GM12878 (cell line): ENCODE results near the gene FEV. TPM values are rescaled to one million over a fixed set of nuclear protein-coding genes. Genes with fewer than 3 reads are reported as not detected.

ENCODE experiments used
- ATAC-seq: fragments of 200-7000 bp; cut with Tn5 transposase; 3 replicates; pipeline ENCODE4 v1.9.1; 2020; ENCODE audit warnings: mild to moderate bottlenecking, moderate library complexity
- BruUV-seq: library from RNA; stranded (reverse); fragments of 400-500 nt; replicated peaks from 2 replicates; lab custom pipeline; 2021; lab: Mats Ljungman, UMichigan
- CTCF ChIA-PET: fragments of 300-600 bp; sonication (Branson Sonifier 250); formaldehyde crosslinking; extraction: SDS; loops from one replicate; lab custom pipeline; 2021; ENCODE audit warnings: inconsistent platforms; lab: Yijun Ruan, JAX
- POLR2A ChIA-PET: fragments of 350-600 bp; formaldehyde crosslinking; extraction: SDS; loops from one replicate; lab custom pipeline; 2021; ENCODE audit warnings: inconsistent platforms; lab: Charles Lee
- RAD21 ChIA-PET: fragments of 300-600 bp; sonication (Branson Sonifier 250); formaldehyde crosslinking; loops from one replicate; lab custom pipeline; 2023; ENCODE audit warnings: antibody characterized with exemption; ENCODE audit not compliant: unreplicated experiment; lab: Charles Lee
- SMC1A ChIA-PET: fragments of 300-600 bp; sonication (Branson Sonifier 250); formaldehyde crosslinking; loops from one replicate; lab custom pipeline; 2023; ENCODE audit not compliant: unreplicated experiment, uncharacterized antibody; lab: Charles Lee
- DNase-seq: peaks from one replicate; pipeline ENCODE4 v3.0.0-alpha.2; 2011; ENCODE audit warnings: low read depth, low spot score
- FAIRE-seq: peaks from 3 replicates; lab custom pipeline; 2011; peaks lifted over from hg19 to GRCh38; lab: Jason Lieb, UNC
- H2AFZ ChIP-seq: 2 replicates; pipeline ENCODE4 v1.6.0; 2011; ENCODE audit warnings: low read depth, low read length, control low read depth; ENCODE audit not compliant: control insufficient read depth
- H3K27ac ChIP-seq: 2 replicates; pipeline ENCODE4 v1.5.1; 2011; ENCODE audit warnings: control low read depth; ENCODE audit not compliant: control insufficient read depth, insufficient read depth
- H3K27me3 ChIP-seq, 2 experiments: replicated peaks in 1 of 2; 2 replicates each; pipeline versions ENCODE4 v1.6.0 to v1.6.1; 2011; ENCODE audit warnings: low read length in 1 of 2; ENCODE audit not compliant: control insufficient read depth in 2 of 2, insufficient read depth in 2 of 2
- H3K36me3 ChIP-seq, 2 experiments: 2 replicates each; pipeline ENCODE4 v1.5.1; 2011; ENCODE audit warnings: low read length in 1 of 2; ENCODE audit not compliant: control insufficient read depth in 2 of 2, insufficient read depth in 2 of 2
- H3K4me1 ChIP-seq: 2 replicates; pipeline ENCODE4 v1.6.1; 2011; ENCODE audit warnings: mild to moderate bottlenecking, low read length, moderate library complexity, mixed read lengths; ENCODE audit not compliant: control insufficient read depth, insufficient read depth
- H3K4me2 ChIP-seq: 2 replicates; pipeline ENCODE4 v1.6.0; 2011; ENCODE audit warnings: control low read depth; ENCODE audit not compliant: control insufficient read depth, insufficient read depth
- H3K4me3 ChIP-seq: fragments of 200-600 bp; sonication (generic); 2 replicates; pipeline ENCODE4 v1.5.1; 2016
- H3K79me2 ChIP-seq: 2 replicates; pipeline ENCODE4 v1.6.0; 2011; ENCODE audit warnings: low read length; ENCODE audit not compliant: control insufficient read depth, insufficient read depth
- H3K9ac ChIP-seq: 2 replicates; pipeline ENCODE4 v1.8.0; 2011; ENCODE audit warnings: low read length, control low read depth, mixed read lengths; ENCODE audit not compliant: control insufficient read depth, insufficient read depth
- H3K9me3 ChIP-seq: replicated peaks from 3 replicates; pipeline ENCODE4 v1.5.1; 2011; ENCODE audit warnings: mild to moderate bottlenecking, low read length; ENCODE audit not compliant: control insufficient read depth, insufficient read depth
- H4K20me1 ChIP-seq: 2 replicates; pipeline ENCODE4 v1.6.0; 2011; ENCODE audit not compliant: control insufficient read depth, insufficient read depth
- BCLAF1 ChIP-seq: fragments of 450-650 bp; IDR thresholded peaks from 2 replicates; pipeline ENCODE4 v1.6.1; 2017; ENCODE audit warnings: antibody characterized with exemption, mild to moderate bottlenecking, moderate library complexity
- FOS ChIP-seq: IDR thresholded peaks from 3 replicates; pipeline ENCODE4 v1.6.1; 2011; ENCODE audit warnings: borderline replicate concordance; ENCODE audit not compliant: insufficient read length; ENCODE audit errors: extremely low read depth
- KLF5 ChIP-seq: fragments of 450-650 bp; IDR thresholded peaks from 2 replicates; pipeline ENCODE4 v1.6.1; 2014; ENCODE audit warnings: mild to moderate bottlenecking; ENCODE audit not compliant: partially characterized antibody
- NFYB ChIP-seq: IDR thresholded peaks from 2 replicates; pipeline ENCODE4 v1.6.1; 2011; ENCODE audit warnings: low read depth, mild to moderate bottlenecking, low read length, improper control_type of control experiment, moderate library complexity; ENCODE audit not compliant: insufficient read depth
- NR2C1 ChIP-seq: fragments of 450-650 bp; IDR thresholded peaks from 2 replicates; pipeline ENCODE4 v1.6.1; 2017; ENCODE audit warnings: antibody characterized with exemption, mild to moderate bottlenecking, moderate library complexity
- NRF1 ChIP-seq: conservative IDR thresholded peaks from 2 replicates; pipeline ENCODE4 v1.6.1; 2011; ENCODE audit warnings: mild to moderate bottlenecking, low read depth, low read length, improper control_type of control experiment
- PAX5 ChIP-seq: IDR thresholded peaks from 2 replicates; pipeline ENCODE4 v1.6.1; 2011; ENCODE audit warnings: low read depth, low read length, borderline replicate concordance
- RAD51 ChIP-seq: fragments of 450-650 bp; IDR thresholded peaks from 2 replicates; pipeline ENCODE4 v1.6.1; 2016; ENCODE audit warnings: moderate library complexity, mild to moderate bottlenecking, inconsistent platforms
- RBBP5 ChIP-seq: fragments of 200-600 bp; sonication (generic); conservative IDR thresholded peaks from 2 replicates; pipeline ENCODE4 v1.6.1; 2016
- RCOR1 ChIP-seq: conservative IDR thresholded peaks from 2 replicates; pipeline ENCODE4 v1.6.1; 2012; ENCODE audit warnings: low read depth, low read length, improper control_type of control experiment
- RELA ChIP-seq: fragments of 450-650 bp; IDR thresholded peaks from 2 replicates; pipeline ENCODE4 v1.8.0; 2014; ENCODE audit warnings: borderline replicate concordance; ENCODE audit not compliant: partially characterized antibody
- RELB ChIP-seq: fragments of 450-650 bp; IDR thresholded peaks from 2 replicates; pipeline ENCODE4 v1.6.1; 2017; ENCODE audit warnings: low read depth, mild to moderate bottlenecking, moderate library complexity
- SREBF2 ChIP-seq: IDR thresholded peaks from 2 replicates; pipeline ENCODE4 v1.6.1; 2012; ENCODE audit warnings: mild to moderate bottlenecking, low read length
- TAF1 ChIP-seq: IDR thresholded peaks from 2 replicates; pipeline ENCODE4 v1.6.1; 2011; ENCODE audit warnings: mild to moderate bottlenecking, low read depth, low read length, borderline replicate concordance
- ZBED1 ChIP-seq: IDR thresholded peaks from 2 replicates; pipeline ENCODE4 v1.6.1; 2016; ENCODE audit warnings: borderline replicate concordance
- WGBS: methylation state at CpG from one replicate; pipeline ENCODE4 v1.1.6; 2016; ENCODE audit warnings: low lambda C conversion rate; ENCODE audit not compliant: insufficient replicate concordance, insufficient coverage; ENCODE audit errors: missing lambda C conversion rate; 5-methylcytosine and 5-hydroxymethylcytosine counted together
- in situ Hi-C: fragments of 300-500 bp; cut with MboI; formaldehyde crosslinking; loops from 9 replicates; pipeline ENCODE4 v1.14.3; 2018; ENCODE audit warnings: mixed read lengths
- intact Hi-C: fragments of 100-400 bp; cut with micrococcal nuclease; formaldehyde crosslinking; loops from one replicate; pipeline ENCODE4 v1.14.2; 2022; ENCODE audit not compliant: unreplicated experiment
- polyA plus RNA-seq, 11 experiments: library from polyadenylated mRNA; depleted of rRNA in 4 of 11; unstranded in 6 of 11; stranded (reverse) in 5 of 11; fragments of >200 nt; fragmentation: Nextera tagmentation in 4 of 11; fragmentation: Illumina TruSeq in 1 of 11; extraction: Ambion mirVana in 4 of 11; extraction: Trizol in 1 of 11; gene quantifications; 1 replicate in 1 of 11; 2 replicates in 10 of 11; pipeline versions ENCODE4 v1.2.1 to v1.2.3, GENCODE V29; 2011 to 2016; ENCODE audit warnings: inconsistent platforms in 2 of 11, missing spikeins in 2 of 11, low read depth in 1 of 11
- total RNA-seq, 4 experiments: library from RNA; depleted of rRNA in 3 of 4; stranded (reverse); fragments of >200 nt in 3 of 4; fragmentation: Illumina TruSeq in 1 of 4; extraction: Trizol in 1 of 4; gene quantifications; 2 replicates each; pipeline versions ENCODE4 v1.2.1 to v1.2.3, GENCODE V29; 2013 to 2021
- TF ChIP-seq, protein P1 (sequence below): IDR thresholded peaks from 2 replicates; pipeline ENCODE4 v1.6.1; 2012; ENCODE audit warnings: improper control_type of control experiment, low read depth, low read length; ENCODE audit not compliant: insufficient replicate concordance

Gene FEV
- total and polyA plus RNA-seq, 10 of the 15 experiments (the other 5 are each of a cell fraction or from before 2014, with no cell fraction given), result not detected

- H3K27me3 ChIP-seq, result peaks cover 18 to 28% of the 10 kb centered on the region in 2 experiments
- POLR2A ChIA-PET, result no interaction called here
- no peak overlapping the region for H3K27ac ChIP-seq
- no peak for FAIRE-seq
- no peaks in the 10 kb centered on the region for H4K20me1 ChIP-seq
- no peaks in the 10 kb centered on the region for H3K4me1 ChIP-seq
- no peak for DNase-seq
- H3K36me3 ChIP-seq, result no peaks in the 10 kb centered on the region
- H3K4me2 ChIP-seq, result no peak overlapping the region
- WGBS, result 9% methylated on average over 8 of the region's 8 CpGs
- no peak; the same call in 2 of the 3 replicates for ATAC-seq
- RAD21 ChIA-PET, result interaction anchor here (1.5 to 1.8 kb wide), 4 partner anchors 89 to 159 kb away, joined by 3 to 10 read pairs (median 5); no protein-coding TSS in a partner anchor
- H3K4me3 ChIP-seq, result no peak overlapping the region
- intact Hi-C loops, result no loop called here
- H2AFZ ChIP-seq, result no peak overlapping the region
- no TSS peak for BruUV-seq
- in situ Hi-C loops, result no loop called here
- no peak overlapping the region for H3K9ac ChIP-seq
- H3K79me2 ChIP-seq, result no peaks in the 10 kb centered on the region
- CTCF ChIA-PET, result interaction anchor here (0.8 to 3.3 kb wide), 19 partner anchors 13 to 164 kb away, joined by 3 to 13 read pairs (median 4); partner anchors contain the start of gene CDK5R2
- no peaks in the 10 kb centered on the region for H3K9me3 ChIP-seq
- SMC1A ChIA-PET, result interaction anchor here (0.6 kb wide), 1 partner anchor 63 kb away, joined by 3 read pairs; no protein-coding TSS in a partner anchor
- no peak for TF ChIP-seq RBBP5
- TF ChIP-seq, protein P1, sequence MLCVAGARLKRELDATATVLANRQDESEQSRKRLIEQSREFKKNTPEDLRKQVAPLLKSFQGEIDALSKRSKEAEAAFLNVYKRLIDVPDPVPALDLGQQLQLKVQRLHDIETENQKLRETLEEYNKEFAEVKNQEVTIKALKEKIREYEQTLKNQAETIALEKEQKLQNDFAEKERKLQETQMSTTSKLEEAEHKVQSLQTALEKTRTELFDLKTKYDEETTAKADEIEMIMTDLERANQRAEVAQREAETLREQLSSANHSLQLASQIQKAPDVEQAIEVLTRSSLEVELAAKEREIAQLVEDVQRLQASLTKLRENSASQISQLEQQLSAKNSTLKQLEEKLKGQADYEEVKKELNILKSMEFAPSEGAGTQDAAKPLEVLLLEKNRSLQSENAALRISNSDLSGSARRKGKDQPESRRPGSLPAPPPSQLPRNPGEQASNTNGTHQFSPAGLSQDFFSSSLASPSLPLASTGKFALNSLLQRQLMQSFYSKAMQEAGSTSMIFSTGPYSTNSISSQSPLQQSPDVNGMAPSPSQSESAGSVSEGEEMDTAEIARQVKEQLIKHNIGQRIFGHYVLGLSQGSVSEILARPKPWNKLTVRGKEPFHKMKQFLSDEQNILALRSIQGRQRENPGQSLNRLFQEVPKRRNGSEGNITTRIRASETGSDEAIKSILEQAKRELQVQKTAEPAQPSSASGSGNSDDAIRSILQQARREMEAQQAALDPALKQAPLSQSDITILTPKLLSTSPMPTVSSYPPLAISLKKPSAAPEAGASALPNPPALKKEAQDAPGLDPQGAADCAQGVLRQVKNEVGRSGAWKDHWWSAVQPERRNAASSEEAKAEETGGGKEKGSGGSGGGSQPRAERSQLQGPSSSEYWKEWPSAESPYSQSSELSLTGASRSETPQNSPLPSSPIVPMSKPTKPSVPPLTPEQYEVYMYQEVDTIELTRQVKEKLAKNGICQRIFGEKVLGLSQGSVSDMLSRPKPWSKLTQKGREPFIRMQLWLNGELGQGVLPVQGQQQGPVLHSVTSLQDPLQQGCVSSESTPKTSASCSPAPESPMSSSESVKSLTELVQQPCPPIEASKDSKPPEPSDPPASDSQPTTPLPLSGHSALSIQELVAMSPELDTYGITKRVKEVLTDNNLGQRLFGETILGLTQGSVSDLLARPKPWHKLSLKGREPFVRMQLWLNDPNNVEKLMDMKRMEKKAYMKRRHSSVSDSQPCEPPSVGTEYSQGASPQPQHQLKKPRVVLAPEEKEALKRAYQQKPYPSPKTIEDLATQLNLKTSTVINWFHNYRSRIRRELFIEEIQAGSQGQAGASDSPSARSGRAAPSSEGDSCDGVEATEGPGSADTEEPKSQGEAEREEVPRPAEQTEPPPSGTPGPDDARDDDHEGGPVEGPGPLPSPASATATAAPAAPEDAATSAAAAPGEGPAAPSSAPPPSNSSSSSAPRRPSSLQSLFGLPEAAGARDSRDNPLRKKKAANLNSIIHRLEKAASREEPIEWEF, result no peak
- no peak for TF ChIP-seq SREBF2
- no peak for TF ChIP-seq NFYB
- TF ChIP-seq NRF1, result no peak
- no peak for TF ChIP-seq RCOR1
- TF ChIP-seq PAX5, result no peak
- no peak for TF ChIP-seq RAD51
- no peak for TF ChIP-seq RELA
- TF ChIP-seq BCLAF1, result no peak
- TF ChIP-seq KLF5, result no peak
- TF ChIP-seq RELB, result no peak
- no peak for TF ChIP-seq FOS
- TF ChIP-seq NR2C1, result no peak
- TF ChIP-seq ZBED1, result no peak
- TF ChIP-seq TAF1, result no peak
Observed at GRCh38 chr2:218995561-218995960, 10.6 kb upstream of the FEV start.
